Left lung (tissue), 10 donors: ENCODE measurements around the gene RAB14. TPM values are rescaled to one million over a fixed set of nuclear protein-coding genes. Genes with fewer than 3 reads are reported as not detected.

Experiments
- ATAC-seq: fragments of 200-7000 bp; cut with Tn5 transposase; one replicate; pipeline ENCODE4 v1.9.1; 2020; ENCODE audit warnings: moderate library complexity
- DNase-seq, 4 donors: peaks; one replicate each; pipeline ENCODE4 v3.0.0-alpha.2; 2013 to 2020
- H3K27ac ChIP-seq, 2 donors: fragments of 200-600 bp; sonication (generic) in 1 of 2; one replicate each; pipeline versions ENCODE4 v1.5.0 to v1.8.0; 2020 to 2021
- H3K27me3 ChIP-seq, 2 donors: fragments of 200-600 bp; sonication (generic) in 1 of 2; one replicate each; pipeline versions ENCODE4 v1.5.0 to v1.8.0; 2020 to 2021
- H3K36me3 ChIP-seq, 2 donors: fragments of 200-600 bp; sonication (generic) in 1 of 2; one replicate each; pipeline versions ENCODE4 v1.5.0 to v1.8.0; 2020 to 2021
- H3K4me1 ChIP-seq, 2 donors: fragments of 200-600 bp; one replicate each; pipeline ENCODE4 v1.8.0; 2021
- H3K4me3 ChIP-seq, 2 donors: fragments of 200-600 bp; sonication (generic) in 1 of 2; one replicate each; pipeline versions ENCODE4 v1.5.0 to v1.8.0; 2020 to 2021; ENCODE audit warnings: mild to moderate bottlenecking in 1 of 2
- H3K9me3 ChIP-seq, 2 donors: fragments of 200-600 bp; sonication (generic) in 1 of 2; one replicate each; pipeline versions ENCODE4 v1.5.0 to v1.8.0; 2020 to 2021
- CTCF ChIP-seq, 2 donors: fragments of 200-600 bp; sonication (generic) in 1 of 2; IDR thresholded peaks; one replicate each; pipeline versions ENCODE4 v1.5.0 to v1.8.0; 2021; ENCODE audit warnings: antibody characterized with exemption in 2 of 2
- intact Hi-C, 2 donors: fragments of 100-400 bp; cut with DNase I; formaldehyde crosslinking; loops; one replicate each; pipeline versions ENCODE4 v1.11.2 to v1.14.2; 2022
- polyA plus RNA-seq, 6 donors: library from polyadenylated mRNA; unstranded; fragments of 120-200 nt; gene quantifications; one replicate each; pipeline ENCODE4 v1.2.1, GENCODE V29; 2013; ENCODE audit not compliant: insufficient read length in 6 of 6
- total RNA-seq, 2 donors: library from RNA; stranded (reverse); fragmentation: NEBNext Ultra II Directional; extraction: Animal tissue kit (Norgen Biotek cat#: 25700); gene quantifications; one replicate each; pipeline ENCODE4 v1.2.1, GENCODE V29; 2021
- donor health status: DM: no; HTN: yes; CAD: no.
- donor health status: DM: no; HTN: no; CAD: no.

RAB14 gene
- total and polyA plus RNA-seq, 8 donors = 81.0 to 111 (median 89.5) TPM

DNA sequence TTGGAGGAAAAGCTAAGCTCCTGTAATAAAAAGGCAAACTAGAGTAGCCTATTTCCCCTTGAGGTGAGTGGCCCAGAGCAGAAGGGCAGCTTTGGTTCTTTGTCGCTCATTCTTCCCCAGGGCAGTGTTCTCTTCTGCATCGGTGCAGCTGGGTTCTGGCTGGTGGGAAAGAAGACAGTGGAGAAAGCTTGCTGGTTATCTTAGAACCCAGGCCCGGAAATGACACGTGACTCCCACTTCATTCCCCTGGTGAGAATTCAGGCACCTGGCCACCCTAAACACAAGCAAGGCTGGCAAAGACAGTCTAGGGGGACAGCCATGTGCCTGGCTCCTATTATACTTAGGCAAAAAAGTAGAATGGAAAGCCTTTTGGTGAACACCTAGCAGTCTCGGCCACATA is 33.8 kb upstream of the RAB14 start:
- Histone ChIP-seq H3K9me3 (no peaks in the 10 kb centered on the region), H3K4me3 (no peak overlapping the region), H3K27ac (no peak overlapping the region), H3K27me3 (no peaks in the 10 kb centered on the region), H3K4me1 (peaks cover 0 to 16% of the 10 kb centered on the region in 2 donors), H3K36me3 (peaks cover 0 to 5% of the 10 kb centered on the region in 2 donors)
- TF ChIP-seq CTCF (IDR thresholded peaks at IDR 0.05) = no peak
- intact Hi-C loops = no loop called here
- ATAC-seq (no peak), DNase-seq (no peak)

DNA sequence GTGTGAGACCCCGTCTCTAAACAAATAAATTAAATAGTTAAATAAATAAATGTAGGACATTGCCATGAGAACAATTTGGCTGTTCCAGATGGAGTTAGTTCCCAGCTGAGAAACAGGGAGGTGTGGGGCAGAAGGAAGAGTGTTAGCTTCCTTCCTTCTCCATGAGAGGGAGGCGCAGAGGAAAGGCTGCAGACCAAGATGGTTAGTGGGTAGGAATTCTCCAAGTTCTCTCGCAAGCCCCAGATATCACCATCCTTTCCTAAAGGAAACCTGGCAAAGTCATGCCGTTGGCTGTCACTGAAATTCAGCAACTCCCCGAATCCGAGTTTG is 33.1 kb upstream of the RAB14 start:
- Histone ChIP-seq H3K9me3 (no peaks in the 10 kb centered on the region), H3K36me3 (peaks cover 0 to 5% of the 10 kb centered on the region in 2 donors), H3K4me3 (no peak overlapping the region), H3K27ac (no peak overlapping the region), H3K4me1 (peaks cover 0 to 16% of the 10 kb centered on the region in 2 donors), H3K27me3 (no peaks in the 10 kb centered on the region)
- no peak for TF ChIP-seq CTCF (IDR thresholded peaks at IDR 0.05)
- DNase-seq (no peak), ATAC-seq (no peak)
- intact Hi-C loops = no loop called here

- no peak for TF ChIP-seq CTCF (IDR thresholded peaks at IDR 0.05)
- Histone ChIP-seq H3K27ac (peak overlapping the region in 1 of 2 donors; percentile 21), H3K36me3 (peaks cover 0 to 5% of the 10 kb centered on the region in 2 donors), H3K27me3 (no peaks in the 10 kb centered on the region), H3K4me3 (no peak overlapping the region), H3K9me3 (no peaks in the 10 kb centered on the region), H3K4me1 (peaks cover 0 to 16% of the 10 kb centered on the region in 2 donors)
- intact Hi-C loops = no loop called here
- ATAC-seq (no peak), DNase-seq (no peak)
These were observed 32.5 kb upstream of the RAB14 start for GRCh38 chr9:121233906-121234831.

DNA sequence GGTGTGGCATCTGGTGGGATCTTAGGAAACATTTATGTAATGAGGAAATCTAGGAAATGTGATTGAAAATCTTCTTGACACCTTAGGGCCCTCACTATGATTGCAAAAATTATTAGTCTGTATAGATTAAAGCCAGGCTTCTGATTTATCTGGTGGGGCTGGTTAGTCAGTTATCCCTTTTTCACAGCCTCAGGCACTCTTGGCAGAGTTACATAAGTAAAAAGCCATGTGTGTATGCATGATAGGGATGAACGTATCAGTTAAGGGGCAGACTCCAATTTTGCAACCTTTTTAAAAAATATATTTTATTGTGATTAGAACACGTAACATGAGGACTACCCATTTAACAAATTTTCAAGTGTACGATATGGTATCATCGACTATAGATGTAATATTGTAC is 30.6 kb upstream of the RAB14 start:
- Histone ChIP-seq H3K9me3 (no peaks in the 10 kb centered on the region), H3K27ac (no peak overlapping the region), H3K27me3 (no peaks in the 10 kb centered on the region), H3K36me3 (peaks cover 0 to 5% of the 10 kb centered on the region in 2 donors), H3K4me1 (peaks cover 0 to 16% of the 10 kb centered on the region in 2 donors), H3K4me3 (no peak overlapping the region)
- DNase-seq = no peak
- no peak for ATAC-seq
- TF ChIP-seq CTCF (IDR thresholded peaks at IDR 0.05) = no peak
- intact Hi-C loops = no loop called here

DNA sequence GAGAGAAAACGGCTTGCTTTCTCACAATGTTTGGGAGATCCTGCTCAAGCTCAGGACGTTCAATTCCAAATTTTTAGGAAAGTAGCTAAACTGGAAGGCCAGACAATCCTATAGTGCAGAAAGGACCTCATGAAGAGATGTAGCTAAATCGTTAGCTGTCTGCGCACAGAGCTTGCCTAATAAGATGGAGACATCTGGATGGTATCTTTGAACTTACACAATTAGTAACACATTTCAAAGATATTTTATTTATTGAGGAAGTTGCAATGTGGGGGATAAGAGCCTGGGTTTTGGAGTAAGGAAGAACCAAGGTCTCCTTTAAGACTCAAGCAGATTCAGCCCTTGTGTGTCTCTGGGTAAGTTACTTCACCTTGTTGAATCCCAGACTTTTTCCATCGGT is 28.6 kb upstream of the RAB14 start:
- Histone ChIP-seq H3K27me3 (no peaks in the 10 kb centered on the region), H3K4me1 (peaks cover 0 to 16% of the 10 kb centered on the region in 2 donors), H3K27ac (no peak overlapping the region), H3K4me3 (no peak overlapping the region), H3K9me3 (no peaks in the 10 kb centered on the region), H3K36me3 (no peaks in the 10 kb centered on the region)
- no peak for DNase-seq
- no peak for ATAC-seq
- no peak for TF ChIP-seq CTCF (IDR thresholded peaks at IDR 0.05)
- intact Hi-C loops = no loop called here
